Measurements from ENCODE around the gene ZNF532.

- no peak for TF ChIP-seq CTCF (IDR thresholded peaks at IDR 0.05)
- TF ChIP-seq POLR2A (IDR thresholded peaks at IDR 0.05): no peak
These were observed 114.9 kb downstream of the ZNF532 start for GRCh38 chr18:58979615-58980014.
